Stimulated activated CD4-positive, alpha-beta T cell treated with anti-CD3 and anti-CD28 coated beads, TNF-alpha, amount 100 ng/mL, for 48 hours (primary cell): ENCODE measurements around the gene KAZN.
"Not testable (repeated sequence)": the region's sequence is repeated elsewhere in the genome, so short reads cannot be mapped to it uniquely, and the experiment has no call there.

Source experiments
- DNase-seq, 3 donors: peaks; one replicate each; pipeline ENCODE4 v3.0.0-alpha.2; 2020; ENCODE audit warnings: low read depth in 3 of 3

KAZN gene

GRCh38 chr1:15031251-15031933 lies 432.9 kb downstream of the KAZN start:
- DNase-seq = no peak

DNA sequence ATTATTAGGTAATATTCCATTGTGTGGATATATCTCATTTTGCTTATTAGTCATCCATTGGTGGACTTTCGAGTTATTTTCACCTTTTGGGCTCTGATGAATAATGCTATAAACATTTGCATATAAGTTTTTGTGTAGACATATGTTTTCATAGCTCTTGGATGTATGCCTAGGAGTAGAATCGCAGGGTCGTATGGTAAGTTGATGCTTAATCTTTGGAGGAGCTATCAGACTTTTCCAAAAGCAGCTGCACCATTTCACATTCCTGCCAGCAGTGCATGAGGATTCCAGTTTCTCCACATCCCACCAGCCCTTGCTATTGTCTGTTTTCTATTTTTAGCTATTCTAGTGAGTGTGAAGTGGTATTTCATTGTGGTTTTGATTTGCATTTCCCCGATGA lies 434.8 kb downstream of the KAZN start:
- no peak for DNase-seq

GRCh38 chr1:15034656-15035055 lies 436.2 kb downstream of the KAZN start:
- DNase-seq = no peak

DNA sequence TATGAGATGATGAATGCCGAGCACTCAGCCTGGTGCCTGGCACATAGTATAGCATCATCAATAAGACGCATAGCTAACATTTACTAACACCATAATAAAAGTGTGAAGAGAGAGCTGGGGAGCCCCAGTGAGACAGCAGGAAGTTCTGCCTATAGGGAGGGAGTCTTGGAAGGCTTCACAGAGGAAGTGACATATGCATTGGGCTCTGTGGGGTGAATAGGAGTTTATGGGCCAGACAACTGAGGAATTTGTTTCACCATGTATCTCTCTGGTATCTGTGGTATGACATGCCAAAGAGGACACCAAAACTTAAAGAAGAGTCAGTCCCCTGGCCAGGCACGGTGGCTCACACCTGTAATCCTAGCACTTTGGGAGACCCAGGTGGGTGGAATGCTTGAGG lies 436.8 kb downstream of the KAZN start:
- no peak for DNase-seq

DNA sequence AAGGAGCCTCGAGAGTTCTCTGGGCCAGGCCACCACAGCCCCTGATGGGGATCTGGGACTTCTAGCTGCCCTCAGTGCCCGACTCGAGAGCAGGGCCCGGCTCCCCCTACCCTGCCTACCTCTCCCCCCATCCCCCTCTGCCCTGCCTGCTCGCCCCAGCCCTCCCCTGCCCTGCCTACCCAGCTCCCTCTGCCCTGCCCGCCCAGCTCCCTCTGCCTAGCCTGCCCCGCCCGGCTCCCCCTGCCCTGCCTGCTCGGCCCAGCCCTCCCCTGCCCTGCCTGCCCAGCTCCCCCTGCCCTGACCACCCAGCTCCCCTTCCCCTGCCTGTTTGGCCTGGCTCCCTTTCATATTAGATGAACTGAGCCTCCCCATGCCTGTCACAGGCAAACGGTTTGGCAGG lies 437.6 kb downstream of the KAZN start:
- no peak for DNase-seq

DNA sequence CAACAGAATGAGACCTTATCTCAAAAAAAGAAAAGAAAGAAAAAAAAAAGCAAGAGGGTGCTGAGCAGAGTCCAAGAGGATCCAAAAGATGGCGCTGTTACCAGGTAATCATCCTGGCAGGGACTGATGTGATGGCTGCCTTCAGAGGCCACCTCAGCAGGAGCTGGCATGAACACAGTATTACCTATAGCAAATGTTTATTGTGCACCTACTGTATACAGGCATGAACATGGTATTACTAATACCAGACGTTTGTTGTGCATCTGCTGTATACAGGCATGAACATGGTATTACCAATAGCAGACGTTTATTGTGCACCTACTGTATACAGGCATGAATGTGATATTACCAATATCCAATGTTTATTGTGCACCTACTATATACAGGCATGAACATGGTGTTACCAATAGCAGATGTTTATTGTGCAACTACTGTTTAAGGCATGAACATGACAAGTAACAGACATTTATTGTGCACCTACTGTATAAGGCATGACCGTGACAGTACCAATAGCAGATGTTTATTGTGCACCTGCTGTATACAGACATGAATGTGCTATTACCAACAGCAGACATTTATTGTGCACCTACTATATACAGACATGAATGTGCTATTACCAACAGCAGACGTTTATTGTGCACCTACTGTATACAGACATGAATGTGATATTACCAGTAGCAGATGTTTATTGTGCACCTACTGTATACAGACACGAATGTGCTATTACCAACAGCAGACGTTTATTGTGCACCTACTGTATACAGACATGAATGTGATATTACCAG lies 439.9 kb downstream of the KAZN start:
- no peak for DNase-seq

DNA sequence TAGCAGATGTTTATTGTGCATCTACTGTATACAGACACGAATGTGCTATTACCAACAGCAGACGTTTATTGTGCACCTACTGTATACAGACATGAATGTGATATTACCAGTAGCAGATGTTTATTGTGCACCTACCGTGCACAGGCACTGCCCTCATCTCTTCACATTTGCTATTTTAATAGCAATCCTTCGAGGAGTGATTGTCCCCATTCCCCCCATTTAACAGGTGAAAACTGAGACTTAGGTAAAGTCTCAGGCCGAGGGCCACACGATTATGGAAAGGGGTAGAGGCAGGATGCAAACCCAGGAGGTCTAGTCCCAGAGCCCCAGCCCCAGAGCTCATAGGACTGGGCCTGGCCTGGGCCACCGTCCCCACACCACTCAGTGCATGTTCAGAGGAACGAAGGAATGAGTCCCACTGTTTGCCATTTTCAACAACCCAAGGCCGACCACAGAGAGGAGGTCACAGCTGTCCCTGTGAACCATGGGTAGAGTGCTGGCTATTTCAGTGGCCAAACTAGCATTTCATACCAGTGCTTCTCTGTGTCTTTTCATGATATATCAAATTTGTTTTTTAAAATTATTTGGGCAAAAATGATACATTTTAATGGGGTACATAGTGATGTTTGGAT lies 440.6 kb downstream of the KAZN start:
- DNase-seq = no peak

DNA sequence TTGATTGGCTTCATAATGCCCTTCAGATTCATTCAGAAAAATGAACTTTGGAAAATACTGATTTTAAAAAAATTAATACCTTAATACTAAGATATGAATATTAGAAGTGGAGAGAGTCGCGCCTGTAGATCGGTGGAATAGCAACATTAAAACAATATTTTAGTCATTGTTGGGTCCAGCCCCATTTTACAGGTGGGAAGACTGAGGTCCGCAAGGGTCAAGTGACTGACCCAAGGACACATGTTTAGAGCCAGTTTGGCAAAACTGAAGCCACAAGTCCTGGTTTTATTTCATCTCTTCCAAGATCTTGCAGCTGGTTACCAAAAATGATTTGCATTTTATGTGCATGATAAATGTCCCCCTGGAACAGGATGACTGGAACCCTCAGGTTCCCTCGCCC lies 441.4 kb downstream of the KAZN start:
- no peak for DNase-seq

DNA sequence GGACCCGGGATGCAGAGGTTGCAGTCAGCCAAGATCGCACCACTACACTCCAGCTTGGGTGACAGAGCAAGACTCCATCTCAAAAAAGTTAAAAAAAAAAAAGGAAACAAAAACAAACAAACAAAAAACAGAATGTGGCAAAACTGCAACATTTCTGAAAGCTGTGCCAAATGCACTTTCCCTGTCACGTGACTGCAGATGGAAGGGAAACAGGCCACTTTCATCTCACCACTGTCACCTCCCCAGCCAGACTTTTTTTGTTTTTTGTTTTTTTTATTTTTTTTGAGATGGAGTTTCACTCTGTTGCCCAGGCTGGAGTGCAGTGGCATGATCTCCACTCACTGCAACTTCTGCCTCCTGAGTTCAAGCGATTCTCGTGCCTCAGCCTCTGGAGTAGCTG lies 442.2 kb downstream of the KAZN start:
- not testable (repeated sequence) for DNase-seq

- no peak for DNase-seq
Measured at GRCh38 chr1:15042866-15043265, 444.4 kb downstream of the KAZN start.

DNA sequence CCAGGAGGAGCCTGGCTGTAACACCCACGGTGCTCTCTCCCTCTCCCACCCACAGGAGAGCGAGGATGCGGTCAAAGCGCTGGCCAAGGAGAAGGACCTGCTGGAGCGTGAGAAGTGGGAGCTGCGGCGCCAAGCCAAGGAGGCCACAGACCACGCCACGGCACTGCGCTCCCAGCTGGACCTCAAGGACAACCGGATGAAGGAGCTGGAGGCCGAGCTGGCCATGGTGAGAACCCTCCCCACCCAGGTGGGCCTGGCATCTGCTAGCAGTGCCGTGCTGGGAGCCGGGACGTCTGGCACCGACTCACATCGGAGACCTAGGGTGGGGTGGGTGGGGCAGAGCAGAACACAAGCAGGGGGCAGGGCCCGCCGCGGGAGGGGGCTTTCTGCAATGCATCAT lies 445.4 kb downstream of the KAZN start:
- DNase-seq = no peak

- no peak for DNase-seq
Measured at GRCh38 chr1:15045123-15045522, 446.6 kb downstream of the KAZN start.

GRCh38 chr1:15046487-15047165 lies 448.1 kb downstream of the KAZN start:
- peak; percentile 28 to 49 (median 31) for DNase-seq

GRCh38 chr1:15047237-15047636 lies 448.8 kb downstream of the KAZN start:
- no peak for DNase-seq

GRCh38 chr1:15048437-15048980 lies 450.0 kb downstream of the KAZN start:
- no peak for DNase-seq

GRCh38 chr1:15049067-15049466 lies 450.6 kb downstream of the KAZN start:
- DNase-seq = no peak

GRCh38 chr1:15051882-15052528 lies 453.5 kb downstream of the KAZN start:
- no peak for DNase-seq

DNA sequence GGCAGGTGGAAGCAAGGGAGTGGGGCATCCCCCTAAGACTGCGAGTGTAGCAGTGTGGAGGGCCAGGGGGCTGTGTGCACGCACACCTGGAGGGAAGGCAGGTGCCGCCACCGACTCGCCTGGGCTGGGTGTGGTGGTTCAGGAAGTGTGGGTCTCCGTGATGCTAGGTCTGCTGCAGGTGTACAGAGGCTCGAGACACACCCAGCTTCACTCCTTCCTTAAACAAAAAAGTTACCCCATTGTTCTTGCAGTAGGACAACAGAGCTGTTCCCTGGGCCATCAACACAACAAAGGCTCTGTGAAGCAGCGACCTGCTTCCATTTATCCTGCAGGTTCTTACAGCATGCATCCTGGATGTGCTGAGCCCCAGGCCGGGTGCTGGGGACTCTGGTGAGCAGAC lies 454.7 kb downstream of the KAZN start:
- no peak for DNase-seq

GRCh38 chr1:15055736-15056415 lies 457.4 kb downstream of the KAZN start:
- no peak for DNase-seq

GRCh38 chr1:15056515-15057285 lies 458.2 kb downstream of the KAZN start:
- DNase-seq = no peak
